PC-3 (cell line): ENCODE measurements around the gene TMEM11. TPM values are rescaled to one million over a fixed set of nuclear protein-coding genes. Genes with fewer than 3 reads are reported as not detected.

Experiments
- ATAC-seq: fragments of 200-7000 bp; cut with Tn5 transposase; 2 replicates; pipeline ENCODE4 v1.9.1; 2020; ENCODE audit warnings: mild to moderate bottlenecking, moderate library complexity
- BruUV-seq: library from RNA; stranded (reverse); fragments of 400-500 nt; replicated peaks from 2 replicates; lab custom pipeline; 2021; lab: Mats Ljungman, UMichigan
- CTCF ChIA-PET: fragments of 300-600 bp; sonication (Branson Sonifier 250); formaldehyde crosslinking; loops from one replicate; lab custom pipeline; 2022; ENCODE audit warnings: antibody characterized with exemption; lab: Charles Lee
- POLR2A ChIA-PET: fragments of 300-600 bp; sonication (Branson Sonifier 250); formaldehyde crosslinking; loops from one replicate; lab custom pipeline; 2022; ENCODE audit warnings: antibody characterized with exemption; ENCODE audit not compliant: unreplicated experiment; lab: Charles Lee
- DNase-seq: peaks from one replicate; pipeline ENCODE4 v3.0.0-alpha.2; 2015
- H2AFZ ChIP-seq: fragments of 300-600 bp; sonication (generic); 2 replicates; pipeline ENCODE4 v1.6.0; 2016; ENCODE audit warnings: antibody characterized with exemption, low read length
- H3F3A ChIP-seq: fragments of 300-600 bp; sonication (generic); one replicate; pipeline ENCODE4 v1.6.0; 2017; ENCODE audit warnings: antibody characterized with exemption, low read length, control low read depth, mild to moderate bottlenecking; ENCODE audit not compliant: unreplicated experiment
- H3K27ac ChIP-seq: fragments of 300-600 bp; sonication (generic); 2 replicates; pipeline ENCODE4 v1.5.1; 2016; ENCODE audit warnings: mild to moderate bottlenecking, low read length
- H3K27me3 ChIP-seq: fragments of 300-600 bp; sonication (generic); 2 replicates; pipeline ENCODE4 v1.6.1; 2016; ENCODE audit warnings: low read length, mixed read lengths
- H3K36me3 ChIP-seq: fragments of 300-600 bp; sonication (generic); 2 replicates; pipeline ENCODE4 v1.6.1; 2016; ENCODE audit warnings: low read depth, mixed run types, low read length, mixed read lengths
- H3K4me1 ChIP-seq: fragments of 300-600 bp; sonication (generic); 2 replicates; pipeline ENCODE4 v1.5.1; 2016; ENCODE audit warnings: low read length; ENCODE audit not compliant: insufficient read depth
- H3K4me2 ChIP-seq: fragments of 300-600 bp; sonication (generic); 2 replicates; pipeline ENCODE4 v1.6.0; 2016; ENCODE audit warnings: low read length
- H3K4me3 ChIP-seq: fragments of 300-600 bp; sonication (generic); 2 replicates; pipeline ENCODE4 v1.5.1; 2016; ENCODE audit warnings: mild to moderate bottlenecking, low read length, mixed read lengths
- H3K79me2 ChIP-seq: fragments of 300-600 bp; sonication (generic); 2 replicates; pipeline ENCODE4 v1.6.1; 2017; ENCODE audit warnings: low read length, mixed read lengths
- H3K9ac ChIP-seq: fragments of 300-600 bp; sonication (generic); 2 replicates; pipeline ENCODE4 v1.6.0; 2016; ENCODE audit warnings: mild to moderate bottlenecking, low read length
- H3K9me2 ChIP-seq: fragments of 300-600 bp; sonication (generic); replicated peaks from 2 replicates; pipeline ENCODE4 v1.6.1; 2016; ENCODE audit warnings: mixed run types, low read length, mixed read lengths
- H3K9me3 ChIP-seq: fragments of 300-600 bp; sonication (generic); 2 replicates; pipeline ENCODE4 v1.6.1; 2016; ENCODE audit warnings: low read length, mixed read lengths
- H4K20me1 ChIP-seq: fragments of 300-600 bp; sonication (generic); 2 replicates; pipeline ENCODE4 v1.6.1; 2016; ENCODE audit warnings: low read length, mixed read lengths
- EZH2 ChIP-seq: fragments of 300-600 bp; sonication (generic); IDR thresholded peaks from one replicate; pipeline ENCODE4 v1.6.1; 2017; ENCODE audit warnings: antibody characterized with exemption, mild to moderate bottlenecking, low read length; ENCODE audit not compliant: unreplicated experiment
- EZH2phosphoT487 ChIP-seq: fragments of 300-600 bp; sonication (generic); IDR thresholded peaks from 2 replicates; pipeline ENCODE4 v1.6.1; 2018; ENCODE audit warnings: mild to moderate bottlenecking, antibody characterized with exemption, low read length, borderline replicate concordance
- intact Hi-C: fragments of 100-400 bp; cut with micrococcal nuclease; formaldehyde crosslinking; loops from 2 replicates; pipeline ENCODE4 v1.9.0; 2023
- total RNA-seq: library from RNA; depleted of rRNA; stranded (reverse); fragments of >200 nt; gene quantifications from 2 replicates; pipeline ENCODE4 v1.2.3, GENCODE V29; 2014
- TF ChIP-seq, protein P1 (sequence below): fragments of 300-600 bp; sonication (generic); conservative IDR thresholded peaks from 2 replicates; pipeline ENCODE4 v1.5.1; 2017; ENCODE audit warnings: antibody characterized with exemption, low read depth, mild to moderate bottlenecking, low read length

Gene TMEM11
- total RNA-seq, 1 experiment from 2014 or later: 70.8 TPM

DNA sequence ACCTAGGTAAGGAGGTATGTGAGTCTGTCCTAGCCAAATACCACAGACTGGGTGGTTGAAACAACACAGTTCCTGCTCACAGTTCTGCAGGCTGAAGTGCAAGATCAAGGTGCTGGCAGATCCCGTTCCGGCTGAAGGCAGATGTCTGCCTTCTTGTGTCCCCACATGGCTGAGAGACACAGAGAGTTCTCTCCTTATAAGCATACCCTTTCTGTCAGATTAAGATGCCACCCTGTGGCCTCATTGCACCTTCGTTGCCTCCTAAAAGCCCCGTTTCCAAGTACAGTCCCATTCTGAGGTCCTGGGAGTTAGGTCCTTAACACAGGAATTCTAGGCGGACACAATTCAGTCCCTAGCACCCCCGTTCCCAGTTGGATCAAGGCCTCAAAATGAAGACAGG lies 9.1 kb upstream of the TMEM11 start:
- Histone ChIP-seq H2AFZ (no peak overlapping the region), H3K27ac (no peak overlapping the region), H3K79me2 (peaks cover 23% of the 10 kb centered on the region), H3K9me2 (no peaks in the 10 kb centered on the region), H3K27me3 (no peaks in the 10 kb centered on the region), H3K4me1 (no peaks in the 10 kb centered on the region), H3K9me3 (no peaks in the 10 kb centered on the region), H3F3A (no peaks in the 10 kb centered on the region), H3K4me2 (no peak overlapping the region), H3K4me3 (no peak overlapping the region), H3K36me3 (peaks cover 24% of the 10 kb centered on the region), H3K9ac (no peak overlapping the region), H4K20me1 (no peaks in the 10 kb centered on the region)
- TF ChIP-seq EZH2 (no peak), EZH2phosphoT487 (no peak)
- TF ChIP-seq, protein P1, sequence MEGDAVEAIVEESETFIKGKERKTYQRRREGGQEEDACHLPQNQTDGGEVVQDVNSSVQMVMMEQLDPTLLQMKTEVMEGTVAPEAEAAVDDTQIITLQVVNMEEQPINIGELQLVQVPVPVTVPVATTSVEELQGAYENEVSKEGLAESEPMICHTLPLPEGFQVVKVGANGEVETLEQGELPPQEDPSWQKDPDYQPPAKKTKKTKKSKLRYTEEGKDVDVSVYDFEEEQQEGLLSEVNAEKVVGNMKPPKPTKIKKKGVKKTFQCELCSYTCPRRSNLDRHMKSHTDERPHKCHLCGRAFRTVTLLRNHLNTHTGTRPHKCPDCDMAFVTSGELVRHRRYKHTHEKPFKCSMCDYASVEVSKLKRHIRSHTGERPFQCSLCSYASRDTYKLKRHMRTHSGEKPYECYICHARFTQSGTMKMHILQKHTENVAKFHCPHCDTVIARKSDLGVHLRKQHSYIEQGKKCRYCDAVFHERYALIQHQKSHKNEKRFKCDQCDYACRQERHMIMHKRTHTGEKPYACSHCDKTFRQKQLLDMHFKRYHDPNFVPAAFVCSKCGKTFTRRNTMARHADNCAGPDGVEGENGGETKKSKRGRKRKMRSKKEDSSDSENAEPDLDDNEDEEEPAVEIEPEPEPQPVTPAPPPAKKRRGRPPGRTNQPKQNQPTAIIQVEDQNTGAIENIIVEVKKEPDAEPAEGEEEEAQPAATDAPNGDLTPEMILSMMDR: no peak
- DNase-seq (no peak), ATAC-seq (no peak)
- ChIA-PET CTCF (no interaction called here), POLR2A (no interaction called here)
- intact Hi-C loops: no loop called here
- no TSS peak for BruUV-seq

GRCh38 chr17:21218831-21219380 lies 4.9 kb upstream of the TMEM11 start:
- no peaks in the 10 kb centered on the region for H3K9me3 ChIP-seq
- H3K79me2 ChIP-seq: peaks cover 60% of the 10 kb centered on the region
- intact Hi-C loops: no loop called here
- H3K4me2 ChIP-seq: no peak overlapping the region
- no peak overlapping the region for H3K9ac ChIP-seq
- TF ChIP-seq, protein P1: no peak
- TF ChIP-seq EZH2: no peak
- no peak for TF ChIP-seq EZH2phosphoT487
- POLR2A ChIA-PET: no interaction called here
- no peak overlapping the region for H3K27ac ChIP-seq
- H3K4me1 ChIP-seq: peaks cover 26% of the 10 kb centered on the region
- CTCF ChIA-PET: no interaction called here
- H3K4me3 ChIP-seq: no peak overlapping the region
- H3K9me2 ChIP-seq: no peaks in the 10 kb centered on the region
- H3K27me3 ChIP-seq: no peaks in the 10 kb centered on the region
- no TSS peak for BruUV-seq
- H4K20me1 ChIP-seq: no peaks in the 10 kb centered on the region
- H2AFZ ChIP-seq: no peak overlapping the region
- H3K36me3 ChIP-seq: peaks cover 30% of the 10 kb centered on the region
- DNase-seq (no peak), ATAC-seq (no peak)
- no peaks in the 10 kb centered on the region for H3F3A ChIP-seq

DNA sequence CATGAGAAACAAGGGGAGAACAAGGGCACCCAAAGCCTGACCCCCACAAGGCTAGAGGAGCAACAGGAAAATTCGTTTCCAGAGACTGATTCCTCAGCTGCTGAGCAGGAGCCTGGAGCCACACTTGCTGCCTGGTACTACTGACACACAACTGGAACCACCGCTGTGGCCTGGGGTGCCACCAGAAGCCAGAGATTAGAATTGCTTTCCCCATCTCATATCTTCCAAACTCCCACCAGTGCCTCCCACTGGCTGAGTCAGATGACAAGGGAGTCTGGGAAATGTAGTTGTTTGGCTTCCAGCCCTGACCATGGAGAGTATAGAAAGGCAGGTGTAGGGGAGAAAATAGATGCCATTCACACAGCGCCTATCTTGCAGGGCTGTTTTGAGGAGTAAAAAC lies 4.1 kb upstream of the TMEM11 start:
- POLR2A ChIA-PET: no interaction called here
- no peaks in the 10 kb centered on the region for H3F3A ChIP-seq
- H2AFZ ChIP-seq: no peak overlapping the region
- H3K4me3 ChIP-seq: no peak overlapping the region
- no peak overlapping the region for H3K4me2 ChIP-seq
- CTCF ChIA-PET: no interaction called here
- H3K4me1 ChIP-seq: peaks cover 26% of the 10 kb centered on the region
- no TSS peak for BruUV-seq
- intact Hi-C loops: no loop called here
- H3K9ac ChIP-seq: no peak overlapping the region
- no peak for ATAC-seq
- H3K79me2 ChIP-seq: peaks cover 68% of the 10 kb centered on the region
- no peaks in the 10 kb centered on the region for H3K27me3 ChIP-seq
- H4K20me1 ChIP-seq: peaks cover 3% of the 10 kb centered on the region; the same call in 1 of the 2 replicates
- H3K9me3 ChIP-seq: no peaks in the 10 kb centered on the region
- no peaks in the 10 kb centered on the region for H3K9me2 ChIP-seq
- DNase-seq: no peak
- peaks cover 29% of the 10 kb centered on the region for H3K36me3 ChIP-seq
- H3K27ac ChIP-seq: no peak overlapping the region
- TF ChIP-seq EZH2: no peak
